ENCODE results near the gene UQCC3.

DNA sequence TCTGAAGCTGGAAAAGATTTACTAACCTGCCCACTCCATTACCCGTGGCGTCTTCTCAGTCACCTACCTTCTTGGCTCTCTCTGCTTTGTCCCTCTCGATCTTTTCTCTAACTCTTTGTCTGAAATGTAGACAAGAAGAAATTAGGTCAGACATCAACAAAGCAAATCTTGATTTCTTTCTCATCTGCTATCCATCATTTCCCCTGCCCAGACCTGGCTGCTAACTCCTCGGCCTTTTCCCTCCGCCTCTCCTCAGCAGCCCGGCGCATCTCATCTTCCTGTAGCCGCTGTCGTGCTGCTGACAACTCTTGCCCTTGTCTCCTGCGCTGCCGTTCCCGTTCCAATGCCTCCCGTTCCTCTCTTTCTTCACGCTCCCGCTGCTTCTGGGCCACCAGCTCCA is 6.2 kb downstream of the UQCC3 start:
- no peak for TF ChIP-seq CTCF (IDR thresholded peaks at IDR 0.05)
- TF ChIP-seq POLR2A (IDR thresholded peaks at IDR 0.05): no peak
- TF ChIP-seq POLR2AphosphoS5 (IDR thresholded peaks at IDR 0.05): no peak
- no peak for TF ChIP-seq EP300 (IDR thresholded peaks at IDR 0.05)
